ENCODE data around the gene STYXL1.

DNA sequence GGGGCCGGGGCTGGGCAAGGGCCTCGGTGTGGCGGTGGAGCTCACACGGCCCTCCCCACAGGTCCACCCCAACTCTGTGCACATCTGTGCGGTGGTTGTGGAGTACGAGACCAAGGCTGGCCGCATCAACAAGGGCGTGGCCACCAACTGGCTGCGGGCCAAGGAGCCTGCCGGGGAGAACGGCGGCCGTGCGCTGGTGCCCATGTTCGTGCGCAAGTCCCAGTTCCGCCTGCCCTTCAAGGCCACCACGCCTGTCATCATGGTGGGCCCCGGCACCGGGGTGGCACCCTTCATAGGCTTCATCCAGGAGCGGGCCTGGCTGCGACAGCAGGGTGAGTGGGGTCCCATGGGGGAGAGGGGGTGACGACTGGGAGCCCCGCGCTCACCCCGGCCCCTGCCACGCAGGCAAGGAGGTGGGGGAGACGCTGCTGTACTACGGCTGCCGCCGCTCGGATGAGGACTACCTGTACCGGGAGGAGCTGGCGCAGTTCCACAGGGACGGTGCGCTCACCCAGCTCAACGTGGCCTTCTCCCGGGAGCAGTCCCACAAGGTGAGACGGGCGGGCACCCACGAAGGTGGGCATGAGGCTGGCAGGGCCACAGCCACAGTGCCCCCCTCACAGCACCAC, 62.2 kb downstream of the STYXL1 start:
- TF ChIP-seq SUZ12 (IDR thresholded peaks at IDR 0.05; ENCODE audit: extremely low read depth, insufficient read depth, insufficient read length) (no peak), ZNF274 (IDR thresholded peaks at IDR 0.05; ENCODE audit: low read depth, low read length) (no peak), YY1 (IDR thresholded peaks at IDR 0.05; ENCODE audit: insufficient read depth, insufficient read length) (no peak)
